ENCODE data around the gene IL1RAPL1.

DNA sequence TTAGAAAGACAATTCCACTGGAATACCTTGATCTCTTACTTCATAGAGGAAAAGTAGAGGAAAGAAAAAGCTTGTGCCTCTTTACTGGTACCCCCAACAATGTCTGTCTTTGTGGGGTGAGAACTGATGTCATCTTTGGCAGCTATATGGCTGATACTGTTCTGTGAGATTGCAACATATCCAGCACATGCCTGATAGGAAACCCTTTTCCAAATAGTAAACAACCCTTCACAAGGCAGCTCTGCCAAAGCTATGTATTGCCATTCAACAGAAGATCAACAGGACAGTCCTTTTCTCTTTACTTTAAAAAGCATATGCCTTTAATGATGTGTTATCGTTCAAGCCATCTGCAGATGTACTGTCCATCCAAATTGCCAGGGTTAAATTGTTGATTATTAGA, 105.9 kb downstream of the IL1RAPL1 start:
- TF ChIP-seq, protein P1, sequence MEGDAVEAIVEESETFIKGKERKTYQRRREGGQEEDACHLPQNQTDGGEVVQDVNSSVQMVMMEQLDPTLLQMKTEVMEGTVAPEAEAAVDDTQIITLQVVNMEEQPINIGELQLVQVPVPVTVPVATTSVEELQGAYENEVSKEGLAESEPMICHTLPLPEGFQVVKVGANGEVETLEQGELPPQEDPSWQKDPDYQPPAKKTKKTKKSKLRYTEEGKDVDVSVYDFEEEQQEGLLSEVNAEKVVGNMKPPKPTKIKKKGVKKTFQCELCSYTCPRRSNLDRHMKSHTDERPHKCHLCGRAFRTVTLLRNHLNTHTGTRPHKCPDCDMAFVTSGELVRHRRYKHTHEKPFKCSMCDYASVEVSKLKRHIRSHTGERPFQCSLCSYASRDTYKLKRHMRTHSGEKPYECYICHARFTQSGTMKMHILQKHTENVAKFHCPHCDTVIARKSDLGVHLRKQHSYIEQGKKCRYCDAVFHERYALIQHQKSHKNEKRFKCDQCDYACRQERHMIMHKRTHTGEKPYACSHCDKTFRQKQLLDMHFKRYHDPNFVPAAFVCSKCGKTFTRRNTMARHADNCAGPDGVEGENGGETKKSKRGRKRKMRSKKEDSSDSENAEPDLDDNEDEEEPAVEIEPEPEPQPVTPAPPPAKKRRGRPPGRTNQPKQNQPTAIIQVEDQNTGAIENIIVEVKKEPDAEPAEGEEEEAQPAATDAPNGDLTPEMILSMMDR (IDR thresholded peaks at IDR 0.05): no peak
- no peak for TF ChIP-seq POLR2A (IDR thresholded peaks at IDR 0.05)
